OCI-LY7 (cell line): Measurements from ENCODE around the gene MAP3K3. TPM values are rescaled to one million over a fixed set of nuclear protein-coding genes. Genes with fewer than 3 reads are reported as not detected.

Source experiments
- BruUV-seq: library from RNA; stranded (reverse); fragments of 400-500 nt; replicated peaks from 2 replicates; lab custom pipeline; 2021; lab: Mats Ljungman, UMichigan
- CTCF ChIA-PET: fragments of 300-600 bp; sonication (Branson Sonifier 250); formaldehyde crosslinking; loops from one replicate; lab custom pipeline; 2022; ENCODE audit warnings: antibody characterized with exemption; ENCODE audit not compliant: unreplicated experiment; lab: Charles Lee
- POLR2A ChIA-PET: fragments of 300-600 bp; sonication (Branson Sonifier 250); formaldehyde crosslinking; loops from one replicate; lab custom pipeline; 2022; ENCODE audit warnings: antibody characterized with exemption; lab: Charles Lee
- DNase-seq: peaks from one replicate; pipeline ENCODE4 v3.0.0-alpha.2; 2015; ENCODE audit warnings: low spot score
- H2AFZ ChIP-seq: fragments of 200-600 bp; sonication (generic), shearing (Covaris generic); 2 replicates; pipeline ENCODE4 v1.6.1; 2014; ENCODE audit warnings: mild to moderate bottlenecking, antibody characterized with exemption, low read length, moderate library complexity
- H3K27ac ChIP-seq: fragments of 200-600 bp; sonication (generic); 2 replicates; pipeline ENCODE4 v1.5.1; 2014; ENCODE audit warnings: mixed run types, low read depth, mild to moderate bottlenecking, moderate library complexity, low read length, inconsistent platforms; ENCODE audit not compliant: poor library complexity, severe bottlenecking
- H3K36me3 ChIP-seq: fragments of 200-600 bp; sonication (generic); 2 replicates; pipeline ENCODE4 v1.6.1; 2014; ENCODE audit warnings: mild to moderate bottlenecking, antibody characterized with exemption, low read length, moderate library complexity, mixed read lengths; ENCODE audit not compliant: insufficient read depth
- H3K4me1 ChIP-seq: fragments of 200-600 bp; sonication (generic); 2 replicates; pipeline ENCODE4 v1.5.1; 2014; ENCODE audit warnings: mild to moderate bottlenecking, low read length; ENCODE audit not compliant: insufficient read depth, poor library complexity, severe bottlenecking
- H3K4me2 ChIP-seq: fragments of 200-600 bp; sonication (generic); 2 replicates; pipeline ENCODE4 v1.6.1; 2014; ENCODE audit warnings: mild to moderate bottlenecking, low read length
- H3K4me3 ChIP-seq: fragments of 200-600 bp; sonication (generic); 2 replicates; pipeline ENCODE4 v1.5.1; 2014; ENCODE audit warnings: mild to moderate bottlenecking, low read depth, low read length; ENCODE audit not compliant: poor library complexity, severe bottlenecking
- H3K79me2 ChIP-seq: fragments of 200-600 bp; sonication (generic); 2 replicates; pipeline ENCODE4 v1.6.1; 2016; ENCODE audit warnings: low read depth, mild to moderate bottlenecking, low read length, moderate library complexity, mixed read lengths; ENCODE audit not compliant: insufficient read depth
- H3K9me2 ChIP-seq: fragments of 200-600 bp; sonication (generic); 2 replicates; pipeline ENCODE4 v1.6.1; 2016; ENCODE audit warnings: mild to moderate bottlenecking, low read length, mixed read lengths; ENCODE audit not compliant: insufficient read depth
- H3K9me3 ChIP-seq: fragments of 200-600 bp; sonication (generic); 2 replicates; pipeline ENCODE4 v1.6.1; 2014; ENCODE audit warnings: mild to moderate bottlenecking, mixed run types, low read length, mixed read lengths
- H4K20me1 ChIP-seq: fragments of 200-600 bp; sonication (generic); 2 replicates; pipeline ENCODE4 v1.6.1; 2014; ENCODE audit warnings: mild to moderate bottlenecking, antibody characterized with exemption, low read length, moderate library complexity, mixed read lengths; ENCODE audit not compliant: insufficient read depth
- EZH2phosphoT487 ChIP-seq: fragments of 200-600 bp; sonication (generic); IDR thresholded peaks from 2 replicates; pipeline ENCODE4 v1.6.1; 2018; ENCODE audit warnings: low read depth, borderline replicate concordance, mild to moderate bottlenecking, mixed run types, antibody characterized with exemption, low read length, moderate library complexity, mixed read lengths
- intact Hi-C: fragments of 100-400 bp; cut with micrococcal nuclease; formaldehyde crosslinking; loops from one replicate; pipeline ENCODE4 v1.10.0; 2022; ENCODE audit not compliant: unreplicated experiment
- total RNA-seq, 2 experiments: library from RNA; depleted of rRNA in 1 of 2; stranded (reverse); fragments of >200 nt in 1 of 2; shearing (Covaris generic) in 1 of 2; gene quantifications; 2 replicates each; pipeline ENCODE4 v1.2.3, GENCODE V29; 2014 to 2022
- TF ChIP-seq, protein P1 (sequence below): fragments of 200-600 bp; sonication (generic); conservative IDR thresholded peaks from 2 replicates; pipeline ENCODE4 v1.5.1; 2014; ENCODE audit warnings: mild to moderate bottlenecking, antibody characterized with exemption, low read length, moderate library complexity, mixed read lengths

MAP3K3 gene
- total RNA-seq, 2 experiments from 2014 or later = 26.0 to 29.0 TPM

- intact Hi-C loops = no loop called here
- peak overlapping the region; percentile 56 for H3K27ac ChIP-seq
These were observed 84.3 kb downstream of the MAP3K3 start for GRCh38 chr17:63706336-63707082.

GRCh38 chr17:63707151-63707550 is 84.9 kb downstream of the MAP3K3 start:
- BruUV-seq = no TSS peak
- H2AFZ ChIP-seq = no peak overlapping the region
- peaks cover 45% of the 10 kb centered on the region for H3K4me1 ChIP-seq
- no peak for DNase-seq
- H4K20me1 ChIP-seq = 0 out of 2 replicates have a peak, but pooled peaks cover 6% of the 10 kb centered on the region
- ChIA-PET CTCF (no interaction called here), POLR2A (interaction anchor here (0.6 kb wide), 2 partner anchors 35 to 127 kb away, joined by 3 read pairs; no protein-coding TSS in a partner anchor)
- intact Hi-C loops = no loop called here
- no peak overlapping the region for H3K4me2 ChIP-seq
- peaks cover 92% of the 10 kb centered on the region for H3K36me3 ChIP-seq
- H3K9me3 ChIP-seq = no peaks in the 10 kb centered on the region
- H3K9me2 ChIP-seq = no peaks in the 10 kb centered on the region
- peaks cover 18% of the 10 kb centered on the region for H3K79me2 ChIP-seq
- H3K4me3 ChIP-seq = no peak overlapping the region
- TF ChIP-seq EZH2phosphoT487 = no peak
- TF ChIP-seq, protein P1, sequence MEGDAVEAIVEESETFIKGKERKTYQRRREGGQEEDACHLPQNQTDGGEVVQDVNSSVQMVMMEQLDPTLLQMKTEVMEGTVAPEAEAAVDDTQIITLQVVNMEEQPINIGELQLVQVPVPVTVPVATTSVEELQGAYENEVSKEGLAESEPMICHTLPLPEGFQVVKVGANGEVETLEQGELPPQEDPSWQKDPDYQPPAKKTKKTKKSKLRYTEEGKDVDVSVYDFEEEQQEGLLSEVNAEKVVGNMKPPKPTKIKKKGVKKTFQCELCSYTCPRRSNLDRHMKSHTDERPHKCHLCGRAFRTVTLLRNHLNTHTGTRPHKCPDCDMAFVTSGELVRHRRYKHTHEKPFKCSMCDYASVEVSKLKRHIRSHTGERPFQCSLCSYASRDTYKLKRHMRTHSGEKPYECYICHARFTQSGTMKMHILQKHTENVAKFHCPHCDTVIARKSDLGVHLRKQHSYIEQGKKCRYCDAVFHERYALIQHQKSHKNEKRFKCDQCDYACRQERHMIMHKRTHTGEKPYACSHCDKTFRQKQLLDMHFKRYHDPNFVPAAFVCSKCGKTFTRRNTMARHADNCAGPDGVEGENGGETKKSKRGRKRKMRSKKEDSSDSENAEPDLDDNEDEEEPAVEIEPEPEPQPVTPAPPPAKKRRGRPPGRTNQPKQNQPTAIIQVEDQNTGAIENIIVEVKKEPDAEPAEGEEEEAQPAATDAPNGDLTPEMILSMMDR = no peak
- no peak overlapping the region for H3K27ac ChIP-seq

More at GRCh38 chr17:63706336-63707082, 84.3 kb downstream of the MAP3K3 start:
- Histone ChIP-seq H3K9me2 (no peaks in the 10 kb centered on the region), H3K36me3 (peaks cover 85% of the 10 kb centered on the region), H3K79me2 (peaks cover 22% of the 10 kb centered on the region), H3K4me1 (peaks cover 51% of the 10 kb centered on the region), H4K20me1 (0 out of 2 replicates have a peak, but pooled peaks cover 6% of the 10 kb centered on the region), H3K9me3 (no peaks in the 10 kb centered on the region), H3K4me2 (peak overlapping the region; percentile 59), H2AFZ (no peak overlapping the region), H3K4me3 (no peak overlapping the region)
- no peak for DNase-seq
- BruUV-seq = no TSS peak
- TF ChIP-seq, protein P1 = no peak
- TF ChIP-seq EZH2phosphoT487 = no peak
- POLR2A ChIA-PET = interaction anchor here (0.5 to 0.9 kb wide), 4 partner anchors 31 to 1051 kb away, joined by 3 to 4 read pairs (median 3); no protein-coding TSS in a partner anchor
- CTCF ChIA-PET = no interaction called here

GRCh38 chr17:63709110-63709509 is 86.9 kb downstream of the MAP3K3 start:
- H3K4me1 ChIP-seq = peaks cover 26% of the 10 kb centered on the region
- peaks cover 88% of the 10 kb centered on the region for H3K36me3 ChIP-seq
- H3K9me3 ChIP-seq = no peaks in the 10 kb centered on the region
- H4K20me1 ChIP-seq = no peaks in the 10 kb centered on the region
- no peak for DNase-seq
- no peak overlapping the region for H3K4me2 ChIP-seq
- no peak for TF ChIP-seq EZH2phosphoT487
- TF ChIP-seq, protein P1 = no peak
- no peaks in the 10 kb centered on the region for H3K9me2 ChIP-seq
- no peak overlapping the region for H3K27ac ChIP-seq
- no peak overlapping the region for H3K4me3 ChIP-seq
- no peak overlapping the region for H2AFZ ChIP-seq
- H3K79me2 ChIP-seq = no peaks in the 10 kb centered on the region
- ChIA-PET POLR2A (no interaction called here), CTCF (no interaction called here)
- BruUV-seq = no TSS peak
- intact Hi-C loops = no loop called here
